GM12801 (cell line): Measurements from ENCODE around the gene SULT1E1.

Experiments used
- CTCF ChIP-seq: IDR thresholded peaks from one replicate; pipeline ENCODE4 v1.5.1; 2011; ENCODE audit warnings: control low read depth; ENCODE audit not compliant: insufficient read length; ENCODE audit errors: extremely low read depth

SULT1E1 gene

GRCh38 chr4:69823481-69824186, 36.3 kb downstream of the SULT1E1 start:
- no peak for TF ChIP-seq CTCF

GRCh38 chr4:69823048-69823447, 36.9 kb downstream of the SULT1E1 start:
- TF ChIP-seq CTCF = no peak

- TF ChIP-seq CTCF = no peak
These were observed 37.7 kb downstream of the SULT1E1 start for GRCh38 chr4:69822198-69822597.

- no peak for TF ChIP-seq CTCF
These were observed 41.8 kb downstream of the SULT1E1 start for GRCh38 chr4:69818060-69818639.

- no peak for TF ChIP-seq CTCF
These were observed 43.7 kb downstream of the SULT1E1 start for GRCh38 chr4:69816236-69816635.

- no peak for TF ChIP-seq CTCF
These were observed 46.3 kb downstream of the SULT1E1 start for GRCh38 chr4:69813628-69814027.

- TF ChIP-seq CTCF = no peak
These were observed 48.8 kb downstream of the SULT1E1 start for GRCh38 chr4:69811166-69811565.
